ENCODE data around the gene AP1G2.
"Not testable (repeated sequence)": the region's sequence is repeated elsewhere in the genome, so short reads cannot be mapped to it uniquely, and the experiment has no call there.

The AP1G2 gene

DNA sequence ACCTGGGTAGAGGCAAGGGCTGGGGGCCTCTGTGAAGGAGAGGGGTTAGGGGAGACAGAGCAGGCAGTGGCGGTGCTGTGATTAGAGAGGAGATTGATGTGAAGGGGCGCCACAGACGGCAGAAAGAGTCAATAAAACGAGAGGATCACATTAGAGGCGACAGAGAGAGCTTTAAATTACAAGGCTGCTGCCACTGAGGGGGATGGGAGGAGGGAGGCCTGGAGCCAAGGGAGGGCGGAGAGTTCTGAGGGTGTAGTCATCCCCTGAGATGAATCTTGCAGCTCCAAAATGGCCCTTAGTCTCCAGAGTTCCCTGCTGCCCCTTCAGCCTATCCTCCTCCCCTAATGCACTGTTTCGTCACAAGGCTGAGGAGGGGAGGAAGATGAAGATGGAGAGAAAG, 28.8 kb downstream of the AP1G2 start:
- Histone ChIP-seq H3K27ac (replicated peaks) (no peak overlapping the region), H3K27me3 (ENCODE audit: insufficient read depth, poor library complexity, severe bottlenecking) (no peaks in the 10 kb centered on the region), H3K4me3 (replicated peaks; ENCODE audit: insufficient read depth, low read length) (no peak overlapping the region)
- no peak for DNase-seq (ENCODE audit: low read depth in 1 of 2, low spot score in 1 of 2)
- TF ChIP-seq, protein P1, sequence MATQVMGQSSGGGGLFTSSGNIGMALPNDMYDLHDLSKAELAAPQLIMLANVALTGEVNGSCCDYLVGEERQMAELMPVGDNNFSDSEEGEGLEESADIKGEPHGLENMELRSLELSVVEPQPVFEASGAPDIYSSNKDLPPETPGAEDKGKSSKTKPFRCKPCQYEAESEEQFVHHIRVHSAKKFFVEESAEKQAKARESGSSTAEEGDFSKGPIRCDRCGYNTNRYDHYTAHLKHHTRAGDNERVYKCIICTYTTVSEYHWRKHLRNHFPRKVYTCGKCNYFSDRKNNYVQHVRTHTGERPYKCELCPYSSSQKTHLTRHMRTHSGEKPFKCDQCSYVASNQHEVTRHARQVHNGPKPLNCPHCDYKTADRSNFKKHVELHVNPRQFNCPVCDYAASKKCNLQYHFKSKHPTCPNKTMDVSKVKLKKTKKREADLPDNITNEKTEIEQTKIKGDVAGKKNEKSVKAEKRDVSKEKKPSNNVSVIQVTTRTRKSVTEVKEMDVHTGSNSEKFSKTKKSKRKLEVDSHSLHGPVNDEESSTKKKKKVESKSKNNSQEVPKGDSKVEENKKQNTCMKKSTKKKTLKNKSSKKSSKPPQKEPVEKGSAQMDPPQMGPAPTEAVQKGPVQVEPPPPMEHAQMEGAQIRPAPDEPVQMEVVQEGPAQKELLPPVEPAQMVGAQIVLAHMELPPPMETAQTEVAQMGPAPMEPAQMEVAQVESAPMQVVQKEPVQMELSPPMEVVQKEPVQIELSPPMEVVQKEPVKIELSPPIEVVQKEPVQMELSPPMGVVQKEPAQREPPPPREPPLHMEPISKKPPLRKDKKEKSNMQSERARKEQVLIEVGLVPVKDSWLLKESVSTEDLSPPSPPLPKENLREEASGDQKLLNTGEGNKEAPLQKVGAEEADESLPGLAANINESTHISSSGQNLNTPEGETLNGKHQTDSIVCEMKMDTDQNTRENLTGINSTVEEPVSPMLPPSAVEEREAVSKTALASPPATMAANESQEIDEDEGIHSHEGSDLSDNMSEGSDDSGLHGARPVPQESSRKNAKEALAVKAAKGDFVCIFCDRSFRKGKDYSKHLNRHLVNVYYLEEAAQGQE (IDR thresholded peaks at IDR 0.05; ENCODE audit: insufficient replicate concordance, low read depth) = no peak
- no peak for TF ChIP-seq SPI1 (IDR thresholded peaks at IDR 0.05; ENCODE audit: borderline replicate concordance, low read depth)

DNA sequence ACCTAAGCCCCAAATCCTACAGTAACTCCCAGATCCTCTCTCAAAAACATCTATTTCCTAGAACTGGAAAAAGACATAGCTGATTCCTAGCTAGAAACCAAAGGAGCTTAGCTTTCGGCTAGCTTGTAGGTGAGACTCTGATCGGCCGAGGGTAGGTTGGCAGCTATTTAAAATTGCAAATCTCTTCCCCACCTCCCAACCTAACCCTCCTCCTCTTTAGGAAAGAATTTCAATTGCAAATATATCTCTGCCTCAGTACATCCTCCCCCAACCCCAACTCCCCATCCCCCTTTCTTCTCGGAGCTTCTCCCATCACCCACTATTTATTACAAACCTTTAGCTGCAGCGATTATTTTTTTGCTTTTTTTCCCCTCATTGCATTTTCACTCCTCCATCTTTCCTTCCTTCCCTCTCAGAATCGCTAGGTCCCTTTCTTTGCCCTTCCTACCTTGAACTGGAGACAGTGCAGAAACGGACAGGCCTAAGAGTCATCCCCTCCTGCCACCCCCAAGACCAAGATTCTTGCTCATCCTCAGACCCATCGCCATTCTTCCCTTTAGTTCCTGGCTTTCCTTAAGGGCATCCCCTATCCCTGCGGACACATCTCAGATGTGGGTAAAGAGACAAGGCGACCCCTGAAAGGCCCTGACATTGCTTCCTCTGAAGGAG, 29.4 kb downstream of the AP1G2 start:
- H3K27ac ChIP-seq (replicated peaks) = no peak overlapping the region
- H3K27me3 ChIP-seq (ENCODE audit: insufficient read depth, poor library complexity, severe bottlenecking) = no peaks in the 10 kb centered on the region
- no peak for DNase-seq (ENCODE audit: low read depth in 1 of 2, low spot score in 1 of 2)
- TF ChIP-seq GABPA (IDR thresholded peaks at IDR 0.05; ENCODE audit: low read depth) = no peak
- TF ChIP-seq, protein P1 (IDR thresholded peaks at IDR 0.05; ENCODE audit: insufficient replicate concordance, low read depth) = no peak
- no peak for TF ChIP-seq SPI1 (IDR thresholded peaks at IDR 0.05; ENCODE audit: borderline replicate concordance, low read depth)
- TF ChIP-seq POLR2AphosphoS5 (IDR thresholded peaks at IDR 0.05; ENCODE audit: low read depth) = no peak
- TF ChIP-seq, protein P2, sequence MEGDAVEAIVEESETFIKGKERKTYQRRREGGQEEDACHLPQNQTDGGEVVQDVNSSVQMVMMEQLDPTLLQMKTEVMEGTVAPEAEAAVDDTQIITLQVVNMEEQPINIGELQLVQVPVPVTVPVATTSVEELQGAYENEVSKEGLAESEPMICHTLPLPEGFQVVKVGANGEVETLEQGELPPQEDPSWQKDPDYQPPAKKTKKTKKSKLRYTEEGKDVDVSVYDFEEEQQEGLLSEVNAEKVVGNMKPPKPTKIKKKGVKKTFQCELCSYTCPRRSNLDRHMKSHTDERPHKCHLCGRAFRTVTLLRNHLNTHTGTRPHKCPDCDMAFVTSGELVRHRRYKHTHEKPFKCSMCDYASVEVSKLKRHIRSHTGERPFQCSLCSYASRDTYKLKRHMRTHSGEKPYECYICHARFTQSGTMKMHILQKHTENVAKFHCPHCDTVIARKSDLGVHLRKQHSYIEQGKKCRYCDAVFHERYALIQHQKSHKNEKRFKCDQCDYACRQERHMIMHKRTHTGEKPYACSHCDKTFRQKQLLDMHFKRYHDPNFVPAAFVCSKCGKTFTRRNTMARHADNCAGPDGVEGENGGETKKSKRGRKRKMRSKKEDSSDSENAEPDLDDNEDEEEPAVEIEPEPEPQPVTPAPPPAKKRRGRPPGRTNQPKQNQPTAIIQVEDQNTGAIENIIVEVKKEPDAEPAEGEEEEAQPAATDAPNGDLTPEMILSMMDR (IDR thresholded peaks at IDR 0.05; ENCODE audit: insufficient read depth, low read length) = no peak
- no peak overlapping the region for H3K4me3 ChIP-seq (replicated peaks; ENCODE audit: insufficient read depth, low read length)

DNA sequence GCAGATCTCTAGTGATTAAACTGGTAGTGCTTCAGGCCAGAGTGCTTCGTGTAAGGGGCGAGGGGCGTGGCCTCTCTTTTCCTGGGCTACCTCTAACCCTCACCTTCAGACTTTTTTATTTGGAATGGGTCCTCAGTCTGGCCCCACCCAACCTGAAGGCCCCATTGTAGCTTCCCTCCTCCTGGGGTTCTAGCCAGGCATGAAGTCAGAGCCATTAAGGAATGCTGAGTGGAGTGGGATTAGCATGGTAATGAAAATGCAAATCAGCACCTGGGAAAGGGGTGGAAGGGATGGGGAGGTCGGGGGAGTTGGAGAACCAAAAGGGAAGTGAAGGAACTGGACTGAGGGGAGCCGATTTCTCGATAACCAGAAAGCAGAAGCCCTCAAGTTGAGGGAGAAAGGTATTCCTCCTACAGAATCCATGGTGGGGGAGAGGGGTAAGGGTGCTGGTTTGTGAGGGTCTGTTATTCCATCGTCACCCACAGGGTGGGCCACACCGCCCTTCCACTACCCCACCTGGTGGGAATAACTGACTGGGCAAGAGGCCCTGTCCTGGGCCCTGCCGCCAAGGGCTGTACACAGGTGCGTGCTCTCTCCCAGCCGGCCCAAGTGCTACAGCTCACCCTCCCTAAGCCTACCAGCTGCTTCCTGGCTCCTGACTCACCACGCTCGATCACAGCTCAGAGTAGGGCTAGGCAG, 30.1 kb downstream of the AP1G2 start:
- H3K27me3 ChIP-seq (ENCODE audit: insufficient read depth, poor library complexity, severe bottlenecking) = no peaks in the 10 kb centered on the region
- DNase-seq (ENCODE audit: low read depth in 1 of 2, low spot score in 1 of 2) = no peak
- TF ChIP-seq POLR2AphosphoS5 (IDR thresholded peaks at IDR 0.05; ENCODE audit: low read depth) (no peak), GABPA (IDR thresholded peaks at IDR 0.05; ENCODE audit: low read depth) (no peak), SPI1 (IDR thresholded peaks at IDR 0.05; ENCODE audit: borderline replicate concordance, low read depth) (no peak)
- TF ChIP-seq, protein P2 (IDR thresholded peaks at IDR 0.05; ENCODE audit: insufficient read depth, low read length) = no peak
- TF ChIP-seq, protein P1 (IDR thresholded peaks at IDR 0.05; ENCODE audit: insufficient replicate concordance, low read depth) = no peak
- H3K4me3 ChIP-seq (replicated peaks; ENCODE audit: insufficient read depth, low read length) = no peak overlapping the region
- H3K27ac ChIP-seq (replicated peaks) = no peak overlapping the region

DNA sequence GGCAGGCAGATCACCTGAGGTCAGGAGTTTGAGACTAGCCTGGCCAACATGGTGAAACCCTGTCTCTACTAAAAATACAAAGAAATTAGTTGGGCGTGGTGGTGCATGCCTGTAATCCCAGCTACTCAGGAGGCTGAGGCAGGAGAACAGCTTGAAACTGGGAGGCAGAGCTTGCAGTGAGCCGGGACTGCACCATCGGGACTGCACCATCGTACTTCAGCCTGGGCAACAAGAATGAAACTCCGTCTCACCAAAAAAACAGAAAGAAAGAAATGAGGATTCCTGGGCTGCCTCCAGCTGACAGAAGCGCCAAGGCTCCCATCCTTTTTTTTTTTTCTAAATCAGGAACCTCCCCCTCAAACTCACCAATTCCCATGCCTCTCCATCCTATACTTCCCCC, 30.7 kb downstream of the AP1G2 start:
- not testable (repeated sequence) for H3K4me3 ChIP-seq (replicated peaks; ENCODE audit: insufficient read depth, low read length)

More for the DNA sequence above, 30.7 kb downstream of the AP1G2 start:
- H3K27ac ChIP-seq (replicated peaks); DNase-seq (ENCODE audit: low read depth in 1 of 2, low spot score in 1 of 2); H3K27me3 ChIP-seq (ENCODE audit: insufficient read depth, poor library complexity, severe bottlenecking): not testable (repeated sequence)
